Measurements from ENCODE around the gene TMEM14C.
"Not testable (repeated sequence)": the region's sequence is repeated elsewhere in the genome, so short reads cannot be mapped to it uniquely, and the experiment has no call there.

Gene TMEM14C

DNA sequence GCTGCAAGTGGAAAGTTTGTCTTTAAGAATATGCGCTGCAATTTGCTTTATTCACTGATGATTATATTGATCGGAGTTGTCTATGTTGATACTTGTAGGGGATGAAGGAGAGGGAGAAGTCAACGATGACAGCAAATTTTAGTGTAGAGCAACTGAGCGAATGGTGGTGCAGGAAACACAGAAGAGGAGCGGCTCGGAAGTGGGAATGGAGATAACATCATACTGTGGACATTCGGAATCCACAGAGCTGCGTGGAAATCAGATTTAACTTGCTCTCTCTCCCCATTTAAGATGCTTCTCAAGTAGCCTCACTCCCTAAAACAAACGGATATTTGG is 24.0 kb downstream of the TMEM14C start:
- H3K4me3 ChIP-seq (ENCODE audit: control insufficient read depth, low read depth, low read length) = peak overlapping the region; percentile 93
- DNase-seq (ENCODE audit: low read depth) = no peak
- TF ChIP-seq, protein P1, sequence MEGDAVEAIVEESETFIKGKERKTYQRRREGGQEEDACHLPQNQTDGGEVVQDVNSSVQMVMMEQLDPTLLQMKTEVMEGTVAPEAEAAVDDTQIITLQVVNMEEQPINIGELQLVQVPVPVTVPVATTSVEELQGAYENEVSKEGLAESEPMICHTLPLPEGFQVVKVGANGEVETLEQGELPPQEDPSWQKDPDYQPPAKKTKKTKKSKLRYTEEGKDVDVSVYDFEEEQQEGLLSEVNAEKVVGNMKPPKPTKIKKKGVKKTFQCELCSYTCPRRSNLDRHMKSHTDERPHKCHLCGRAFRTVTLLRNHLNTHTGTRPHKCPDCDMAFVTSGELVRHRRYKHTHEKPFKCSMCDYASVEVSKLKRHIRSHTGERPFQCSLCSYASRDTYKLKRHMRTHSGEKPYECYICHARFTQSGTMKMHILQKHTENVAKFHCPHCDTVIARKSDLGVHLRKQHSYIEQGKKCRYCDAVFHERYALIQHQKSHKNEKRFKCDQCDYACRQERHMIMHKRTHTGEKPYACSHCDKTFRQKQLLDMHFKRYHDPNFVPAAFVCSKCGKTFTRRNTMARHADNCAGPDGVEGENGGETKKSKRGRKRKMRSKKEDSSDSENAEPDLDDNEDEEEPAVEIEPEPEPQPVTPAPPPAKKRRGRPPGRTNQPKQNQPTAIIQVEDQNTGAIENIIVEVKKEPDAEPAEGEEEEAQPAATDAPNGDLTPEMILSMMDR (conservative IDR thresholded peaks at IDR 0.05; ENCODE audit: control insufficient read depth, insufficient read depth, low read depth, low read length) = no peak

DNA sequence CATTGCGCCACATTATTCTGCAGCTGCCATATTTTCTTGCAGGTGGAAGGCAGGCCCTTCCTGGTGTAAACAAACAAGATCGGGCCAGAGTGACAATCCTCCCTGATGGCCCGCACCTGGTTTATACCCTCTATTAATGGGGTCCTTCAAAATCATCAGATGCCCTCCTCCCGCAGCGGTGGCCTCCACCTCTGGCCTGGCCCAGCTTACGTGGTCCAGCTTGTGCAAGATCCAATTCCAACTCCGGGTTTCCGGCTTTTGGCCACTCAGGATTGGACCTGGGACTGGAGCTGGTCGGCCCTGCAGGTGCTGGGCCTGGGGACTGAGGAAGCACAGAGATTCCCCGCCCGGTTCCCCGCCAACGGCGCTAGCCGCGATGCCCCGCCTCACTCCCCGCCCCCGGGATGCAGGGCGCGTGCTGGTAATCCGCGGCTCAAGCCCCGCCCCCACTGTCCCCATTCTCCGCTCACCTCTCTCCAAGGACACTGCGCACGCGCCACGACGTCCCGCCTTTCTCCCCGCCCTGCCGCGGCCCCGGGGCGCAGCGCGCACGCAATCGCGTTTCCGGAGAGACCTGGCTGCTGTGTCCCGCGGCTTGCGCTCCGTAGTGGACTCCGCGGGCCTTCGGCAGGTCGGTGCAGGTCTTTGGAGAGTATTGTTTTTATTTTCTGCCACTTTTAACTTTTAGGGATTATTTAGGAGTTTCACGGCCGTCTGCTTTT is 24.5 kb downstream of the TMEM14C start, which contains the start of gene TMEM14B:
TMEM14B (plus strand) TSS at position 555 of the 722 bp plus-strand sequence. CDS start 1,441 bp downstream, outside the sequence.
- DNase-seq (ENCODE audit: low read depth) = peak; percentile 92
- peak within 1 kb of the TSS; percentile 93 for H3K4me3 ChIP-seq (ENCODE audit: control insufficient read depth, low read depth, low read length)
- TF ChIP-seq, protein P1 (conservative IDR thresholded peaks at IDR 0.05; ENCODE audit: control insufficient read depth, insufficient read depth, low read depth, low read length) = no peak

DNA sequence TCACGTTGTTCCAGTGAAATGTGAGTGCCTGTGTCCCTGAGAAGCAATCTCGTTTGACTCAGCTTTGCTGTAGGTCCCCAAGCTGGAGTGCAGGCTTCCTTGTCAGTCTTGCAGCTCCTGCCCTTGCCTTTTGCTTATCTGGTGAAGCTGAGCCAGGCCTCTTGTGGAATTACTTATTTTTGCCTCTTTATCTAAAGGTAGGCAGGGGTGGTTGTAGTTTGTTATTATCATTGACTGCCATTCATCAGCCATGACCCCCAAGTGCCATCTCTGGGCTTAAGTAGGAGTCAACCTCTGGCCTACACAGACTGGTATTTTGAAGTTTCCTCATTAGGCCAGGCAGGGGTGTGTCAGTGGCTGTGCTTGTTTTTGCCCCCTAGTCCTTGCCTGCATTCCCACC is 26.9 kb downstream of the TMEM14C start:
- DNase-seq (ENCODE audit: low read depth) = no peak
- TF ChIP-seq, protein P1 (conservative IDR thresholded peaks at IDR 0.05; ENCODE audit: control insufficient read depth, insufficient read depth, low read depth, low read length) = no peak
- no peak overlapping the region for H3K4me3 ChIP-seq (ENCODE audit: control insufficient read depth, low read depth, low read length)

DNA sequence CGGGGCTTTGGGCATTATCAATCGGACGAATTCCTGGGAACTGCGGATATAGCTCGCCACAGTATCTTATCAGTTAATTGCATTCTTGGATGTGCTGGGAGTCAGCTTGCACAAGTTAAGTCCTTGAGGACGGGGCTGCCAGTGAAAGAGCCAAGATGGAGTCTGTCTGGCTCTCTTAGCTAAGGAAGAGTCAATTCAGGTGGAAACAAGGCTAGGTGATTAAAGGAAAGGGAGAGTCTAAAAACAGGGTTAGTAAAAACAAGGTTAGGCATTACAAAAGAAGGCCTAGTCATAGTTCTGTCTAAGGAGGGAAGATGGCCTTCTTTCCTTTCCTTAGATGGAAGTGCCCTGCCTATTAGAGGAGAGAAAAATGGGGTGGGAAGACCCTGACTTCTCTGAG is 27.7 kb downstream of the TMEM14C start:
- not testable (repeated sequence) for H3K4me3 ChIP-seq (ENCODE audit: control insufficient read depth, low read depth, low read length); DNase-seq (ENCODE audit: low read depth)

DNA sequence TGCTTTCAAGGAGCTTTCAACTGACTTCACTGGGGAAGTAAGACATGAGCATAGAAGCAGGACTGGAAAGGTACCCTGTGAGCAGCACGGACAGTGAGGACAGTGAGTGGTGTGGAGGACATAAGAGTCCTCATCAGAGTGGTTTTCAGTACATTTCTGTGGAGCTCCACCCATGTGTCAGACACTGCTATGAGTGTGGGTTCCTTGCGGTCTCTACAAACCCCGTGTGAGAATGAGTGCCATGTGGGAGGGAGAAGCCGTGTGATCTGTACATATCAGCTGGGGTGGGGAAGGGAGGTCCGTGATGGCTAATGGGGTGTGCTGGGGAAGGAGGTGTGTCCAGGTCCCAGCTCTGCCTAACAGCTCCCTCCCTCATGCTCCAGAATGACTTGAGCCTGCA is 28.9 kb downstream of the TMEM14C start:
- DNase-seq (ENCODE audit: low read depth); H3K4me3 ChIP-seq (ENCODE audit: control insufficient read depth, low read depth, low read length): not testable (repeated sequence)

DNA sequence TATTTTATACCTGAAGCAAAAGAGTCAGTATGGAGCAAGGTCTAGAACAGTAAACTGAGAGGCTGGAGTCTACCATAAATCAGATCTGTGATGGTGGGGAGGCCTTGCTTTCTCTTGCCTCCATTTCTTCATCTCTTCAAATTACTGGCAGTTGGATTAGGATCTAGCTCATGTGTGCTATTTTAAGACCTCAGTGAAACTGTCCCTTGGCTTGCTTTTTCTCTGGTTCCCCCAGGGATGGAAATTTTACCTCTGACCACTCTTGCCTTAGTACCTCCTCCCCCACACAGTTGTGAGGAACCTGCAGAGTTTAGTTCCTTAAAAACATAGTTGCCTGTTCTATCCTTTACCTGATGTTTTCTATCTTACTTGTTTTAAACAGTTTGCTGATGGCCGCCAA is 33.2 kb downstream of the TMEM14C start:
- no peak for DNase-seq (ENCODE audit: low read depth)
- TF ChIP-seq, protein P1 (conservative IDR thresholded peaks at IDR 0.05; ENCODE audit: control insufficient read depth, insufficient read depth, low read depth, low read length) = no peak
- no peak overlapping the region for H3K4me3 ChIP-seq (ENCODE audit: control insufficient read depth, low read depth, low read length)

DNA sequence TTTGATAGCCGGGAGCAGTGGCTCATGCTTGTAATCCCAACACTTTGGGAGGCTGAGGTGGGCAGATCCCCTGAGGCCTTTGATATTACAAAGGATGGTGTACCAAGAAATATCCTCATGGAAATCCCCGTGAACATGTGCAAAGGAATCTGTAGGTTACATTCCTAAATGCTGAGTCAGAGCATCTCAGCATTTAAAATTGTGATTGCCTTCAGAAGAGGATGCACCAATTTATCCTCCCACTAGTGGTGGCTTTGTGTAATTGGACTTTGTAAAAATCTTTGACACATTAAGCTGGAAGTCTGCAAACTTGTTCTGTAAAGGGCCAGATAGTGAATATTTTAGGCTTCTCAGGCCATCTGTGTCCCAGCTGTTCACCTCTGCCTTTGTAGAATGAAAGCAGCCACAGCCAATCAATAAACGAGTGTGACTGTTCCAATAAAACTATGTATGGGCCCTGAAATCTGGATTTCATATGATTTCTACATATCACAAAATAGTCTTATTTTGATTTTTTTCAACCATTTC is 36.5 kb downstream of the TMEM14C start:
- TF ChIP-seq, protein P1 (conservative IDR thresholded peaks at IDR 0.05; ENCODE audit: control insufficient read depth, insufficient read depth, low read depth, low read length) = peak; percentile 67
- DNase-seq (ENCODE audit: low read depth) = peak; percentile 91
- no peak overlapping the region for H3K4me3 ChIP-seq (ENCODE audit: control insufficient read depth, low read depth, low read length)

DNA sequence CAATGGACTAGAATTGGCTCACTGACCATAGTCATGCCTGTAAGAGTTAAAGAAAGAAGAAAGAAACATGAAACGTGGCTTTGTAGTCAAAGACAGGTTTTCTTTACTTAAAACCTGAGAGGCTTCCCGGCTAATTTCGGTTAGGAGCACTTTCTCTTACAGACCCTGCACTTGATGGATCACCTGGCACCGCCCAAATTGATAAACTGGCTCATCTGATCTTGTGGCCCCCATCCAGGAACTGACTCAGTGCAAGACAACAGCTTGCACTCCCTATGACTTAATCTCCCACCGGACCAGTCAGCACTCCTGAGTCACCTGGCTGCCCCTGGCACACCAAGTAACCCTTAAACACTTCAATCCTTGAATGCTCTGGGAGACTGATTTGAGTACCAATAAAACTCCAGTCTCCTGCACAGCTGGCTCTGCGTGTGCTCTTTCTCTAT is 37.0 kb downstream of the TMEM14C start:
- DNase-seq (ENCODE audit: low read depth) = peak; percentile 96
- TF ChIP-seq, protein P1 (conservative IDR thresholded peaks at IDR 0.05; ENCODE audit: control insufficient read depth, insufficient read depth, low read depth, low read length) = no peak
- H3K4me3 ChIP-seq (ENCODE audit: control insufficient read depth, low read depth, low read length) = no peak overlapping the region

Data from fibroblast of mammary gland (primary cell).